HUES6 (cell line): Measurements from ENCODE around the gene CSNK1E.

Experiments
- H3K27ac ChIP-seq: 2 replicates; pipeline ENCODE4 v1.7.0; 2013; ENCODE audit warnings: low read depth, mild to moderate bottlenecking, low read length, inconsistent platforms
- H3K27me3 ChIP-seq: 2 replicates; pipeline ENCODE4 v1.6.1; 2013; ENCODE audit warnings: low read length; ENCODE audit not compliant: control insufficient read depth, insufficient read depth
- H3K36me3 ChIP-seq: 2 replicates; pipeline ENCODE4 v1.6.1; 2013; ENCODE audit warnings: low read length; ENCODE audit not compliant: control insufficient read depth, insufficient read depth
- H3K4me1 ChIP-seq: 2 replicates; pipeline ENCODE4 v1.6.1; 2013; ENCODE audit warnings: low read length; ENCODE audit not compliant: control insufficient read depth, insufficient read depth
- H3K4me3 ChIP-seq: 2 replicates; pipeline ENCODE4 v1.5.1; 2013; ENCODE audit warnings: low read depth, low read length
- H3K9ac ChIP-seq: one replicate; pipeline ENCODE4 v1.6.1; 2013; ENCODE audit warnings: mild to moderate bottlenecking, low read length
- H3K9me3 ChIP-seq: 2 replicates; pipeline ENCODE4 v1.6.1; 2013; ENCODE audit warnings: low read depth, low read length; ENCODE audit not compliant: control insufficient read depth, insufficient read depth

The CSNK1E gene

GRCh38 chr22:38246046-38246658 lies 71.1 kb downstream of the CSNK1E start:
- Histone ChIP-seq H3K27ac (no peak overlapping the region), H3K4me3 (no peak overlapping the region), H3K27me3 (no peaks in the 10 kb centered on the region)

GRCh38 chr22:38244106-38244505 lies 73.1 kb downstream of the CSNK1E start:
- no peak overlapping the region for H3K27ac ChIP-seq
- no peaks in the 10 kb centered on the region for H3K9me3 ChIP-seq
- H3K36me3 ChIP-seq = peaks cover 38% of the 10 kb centered on the region
- H3K27me3 ChIP-seq = no peaks in the 10 kb centered on the region
- H3K4me3 ChIP-seq = no peak overlapping the region
- H3K9ac ChIP-seq = no peak overlapping the region
- H3K4me1 ChIP-seq = peaks cover 23% of the 10 kb centered on the region

More at GRCh38 chr22:38246046-38246658, 71.1 kb downstream of the CSNK1E start:
- Histone ChIP-seq H3K9me3 (no peaks in the 10 kb centered on the region), H3K9ac (no peak overlapping the region), H3K36me3 (peaks cover 38% of the 10 kb centered on the region), H3K4me1 (peaks cover 7% of the 10 kb centered on the region)

GRCh38 chr22:38243007-38243765 lies 74.0 kb downstream of the CSNK1E start:
- no peak overlapping the region for H3K27ac ChIP-seq
- no peaks in the 10 kb centered on the region for H3K27me3 ChIP-seq
- no peak overlapping the region for H3K4me3 ChIP-seq
- H3K9me3 ChIP-seq = no peaks in the 10 kb centered on the region
- peaks cover 41% of the 10 kb centered on the region for H3K36me3 ChIP-seq
- no peak overlapping the region for H3K9ac ChIP-seq
- H3K4me1 ChIP-seq = peaks cover 24% of the 10 kb centered on the region

GRCh38 chr22:38240734-38241252 lies 76.4 kb downstream of the CSNK1E start:
- H3K4me1 ChIP-seq = peaks cover 24% of the 10 kb centered on the region
- no peaks in the 10 kb centered on the region for H3K27me3 ChIP-seq
- H3K4me3 ChIP-seq = no peak overlapping the region
- H3K27ac ChIP-seq = peak overlapping the region; percentile 7
- H3K9ac ChIP-seq = peak overlapping the region; percentile 23
- no peaks in the 10 kb centered on the region for H3K9me3 ChIP-seq
- H3K36me3 ChIP-seq = peaks cover 33% of the 10 kb centered on the region
